ENCODE measurements around the gene ZNF561.

Gene ZNF561

GRCh38 chr19:9622531-9622930 lies 1.5 kb upstream of the ZNF561 start:
- TF ChIP-seq YY1 (IDR thresholded peaks at IDR 0.05; ENCODE audit: low read depth) (no peak), TCF12 (IDR thresholded peaks at IDR 0.05; ENCODE audit: low read depth) (no peak), REST (IDR thresholded peaks at IDR 0.05; ENCODE audit: low read depth) (no peak), USF1 (IDR thresholded peaks at IDR 0.05) (no peak), EGR1 (IDR thresholded peaks at IDR 0.05) (no peak), EP300 (IDR thresholded peaks at IDR 0.05; ENCODE audit: borderline replicate concordance) (no peak), RAD21 (IDR thresholded peaks at IDR 0.05; ENCODE audit: low read depth) (no peak), TAF1 (IDR thresholded peaks at IDR 0.05; ENCODE audit: low read depth) (no peak), TEAD4 (IDR thresholded peaks at IDR 0.05) (no peak), MAX (IDR thresholded peaks at IDR 0.05) (no peak), FOXM1 (IDR thresholded peaks at IDR 0.05; ENCODE audit: borderline replicate concordance, low read depth) (no peak), CREB1 (IDR thresholded peaks at IDR 0.05; ENCODE audit: low read depth) (no peak), CEBPB (IDR thresholded peaks at IDR 0.05) (no peak), NFIC (IDR thresholded peaks at IDR 0.05) (no peak), ZBTB7A (IDR thresholded peaks at IDR 0.05; ENCODE audit: low read depth) (no peak)

- TF ChIP-seq NFIC (IDR thresholded peaks at IDR 0.05) (no peak), YY1 (IDR thresholded peaks at IDR 0.05; ENCODE audit: low read depth) (no peak), USF1 (IDR thresholded peaks at IDR 0.05) (no peak), EP300 (IDR thresholded peaks at IDR 0.05; ENCODE audit: borderline replicate concordance) (no peak), MAX (IDR thresholded peaks at IDR 0.05) (no peak), CREB1 (IDR thresholded peaks at IDR 0.05; ENCODE audit: low read depth) (no peak), FOXM1 (IDR thresholded peaks at IDR 0.05; ENCODE audit: borderline replicate concordance, low read depth) (no peak), CEBPB (IDR thresholded peaks at IDR 0.05) (no peak), TCF12 (IDR thresholded peaks at IDR 0.05; ENCODE audit: low read depth) (no peak)
These were observed 233 bp downstream of the ZNF561 start for GRCh38 chr19:9620842-9621155.

- TF ChIP-seq TAF1 (IDR thresholded peaks at IDR 0.05; ENCODE audit: low read depth), result no peak
- TF ChIP-seq EP300 (IDR thresholded peaks at IDR 0.05; ENCODE audit: borderline replicate concordance), result no peak
- TF ChIP-seq FOXM1 (IDR thresholded peaks at IDR 0.05; ENCODE audit: borderline replicate concordance, low read depth), result no peak
- no peak for TF ChIP-seq CREB1 (IDR thresholded peaks at IDR 0.05; ENCODE audit: low read depth)
- TF ChIP-seq TCF12 (IDR thresholded peaks at IDR 0.05; ENCODE audit: low read depth), result no peak
- TF ChIP-seq NFIC (IDR thresholded peaks at IDR 0.05), result no peak
- TF ChIP-seq TEAD4 (IDR thresholded peaks at IDR 0.05), result no peak
- no peak for TF ChIP-seq EGR1 (IDR thresholded peaks at IDR 0.05)
- no peak for TF ChIP-seq USF1 (IDR thresholded peaks at IDR 0.05)
- TF ChIP-seq REST (IDR thresholded peaks at IDR 0.05; ENCODE audit: low read depth), result no peak
- TF ChIP-seq YY1 (IDR thresholded peaks at IDR 0.05; ENCODE audit: low read depth), result no peak
- TF ChIP-seq CEBPB (IDR thresholded peaks at IDR 0.05), result no peak
- no peak for TF ChIP-seq RAD21 (IDR thresholded peaks at IDR 0.05; ENCODE audit: low read depth)
- no peak for TF ChIP-seq MAX (IDR thresholded peaks at IDR 0.05)
- no peak for TF ChIP-seq ZBTB7A (IDR thresholded peaks at IDR 0.05; ENCODE audit: low read depth)
These were observed 5.2 kb downstream of the ZNF561 start for GRCh38 chr19:9615844-9616243.

GRCh38 chr19:9610484-9611113 lies 10.4 kb downstream of the ZNF561 start:
- TF ChIP-seq CEBPB (IDR thresholded peaks at IDR 0.05), result no peak

GRCh38 chr19:9608912-9609311 lies 12.1 kb downstream of the ZNF561 start:
- no peak for TF ChIP-seq TCF12 (IDR thresholded peaks at IDR 0.05; ENCODE audit: low read depth)

GRCh38 chr19:9597027-9597426 lies 24.0 kb downstream of the ZNF561 start:
- TF ChIP-seq TEAD4 (IDR thresholded peaks at IDR 0.05), result no peak
- no peak for TF ChIP-seq USF1 (IDR thresholded peaks at IDR 0.05)
- no peak for TF ChIP-seq TAF1 (IDR thresholded peaks at IDR 0.05; ENCODE audit: low read depth)
- no peak for TF ChIP-seq FOXM1 (IDR thresholded peaks at IDR 0.05; ENCODE audit: borderline replicate concordance, low read depth)
- TF ChIP-seq MAX (IDR thresholded peaks at IDR 0.05), result no peak
- no peak for TF ChIP-seq CREB1 (IDR thresholded peaks at IDR 0.05; ENCODE audit: low read depth)
- no peak for TF ChIP-seq RAD21 (IDR thresholded peaks at IDR 0.05; ENCODE audit: low read depth)
- no peak for TF ChIP-seq EP300 (IDR thresholded peaks at IDR 0.05; ENCODE audit: borderline replicate concordance)
- no peak for TF ChIP-seq NFIC (IDR thresholded peaks at IDR 0.05)
- TF ChIP-seq TCF12 (IDR thresholded peaks at IDR 0.05; ENCODE audit: low read depth), result no peak
- no peak for TF ChIP-seq CEBPB (IDR thresholded peaks at IDR 0.05)
- TF ChIP-seq ZBTB7A (IDR thresholded peaks at IDR 0.05; ENCODE audit: low read depth), result no peak
- TF ChIP-seq REST (IDR thresholded peaks at IDR 0.05; ENCODE audit: low read depth), result no peak
- TF ChIP-seq YY1 (IDR thresholded peaks at IDR 0.05; ENCODE audit: low read depth), result no peak
- no peak for TF ChIP-seq EGR1 (IDR thresholded peaks at IDR 0.05)
